KG1 (cell line): Measurements from ENCODE around the gene STAT5A.
"Not testable (repeated sequence)": the region's sequence is repeated elsewhere in the genome, so short reads cannot be mapped to it uniquely, and the experiment has no call there.

Source experiments
- DNase-seq: peaks from one replicate; lab custom pipeline; 2025; lab: John Stamatoyannopoulos, UW

STAT5A gene

GRCh38 chr17:42285346-42286050, 2.8 kb upstream of the STAT5A start:
- DNase-seq = no peak

GRCh38 chr17:42286411-42287221, 1.7 kb upstream of the STAT5A start:
- no peak for DNase-seq

- peak; percentile 75 for DNase-seq
Observed at GRCh38 chr17:42287305-42287976, 857 bp upstream of the STAT5A start.

DNA sequence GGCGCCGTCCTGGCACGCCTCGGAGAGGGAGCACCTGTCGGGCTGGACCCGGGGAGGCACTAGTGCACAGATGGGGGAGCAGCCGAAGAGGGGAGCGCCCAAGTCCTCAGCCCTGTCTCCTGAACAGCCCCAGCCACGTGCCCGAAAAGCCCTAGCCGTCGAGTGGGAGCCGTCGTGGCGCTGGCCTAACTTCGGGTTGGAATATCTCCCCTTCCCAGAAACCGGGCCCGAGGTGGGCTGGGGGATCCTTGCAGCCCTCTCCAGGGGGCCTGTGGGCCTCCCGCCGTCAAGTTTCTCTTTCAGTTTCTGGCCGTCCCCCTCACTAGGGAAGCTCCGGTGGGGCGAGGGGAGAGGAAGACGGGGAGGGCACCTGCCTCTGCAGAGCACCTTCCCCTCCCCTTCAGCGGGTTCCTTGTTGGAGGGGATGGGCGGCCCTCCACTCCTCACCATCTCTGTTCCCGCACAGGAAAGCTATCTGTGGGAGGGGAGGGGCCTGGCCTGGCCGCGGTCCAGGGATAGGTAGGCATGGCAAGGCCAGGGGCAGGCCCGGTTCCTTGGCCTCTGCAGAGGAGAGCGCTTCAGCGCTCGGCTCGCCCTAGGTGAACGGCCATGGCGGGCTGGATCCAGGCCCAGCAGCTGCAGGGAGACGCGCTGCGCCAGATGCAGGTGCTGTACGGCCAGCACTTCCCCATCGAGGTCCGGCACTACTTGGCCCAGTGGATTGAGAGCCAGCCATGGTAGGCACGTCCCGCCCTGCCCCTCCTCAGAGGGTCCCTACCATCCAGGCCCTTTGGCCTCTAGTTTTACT, 709 bp downstream of the STAT5A start:
- no peak for DNase-seq

- no peak for DNase-seq
Observed at GRCh38 chr17:42289611-42290181, 1.4 kb downstream of the STAT5A start.

- DNase-seq = no peak
Observed at GRCh38 chr17:42290577-42290976, 2.3 kb downstream of the STAT5A start.

DNA sequence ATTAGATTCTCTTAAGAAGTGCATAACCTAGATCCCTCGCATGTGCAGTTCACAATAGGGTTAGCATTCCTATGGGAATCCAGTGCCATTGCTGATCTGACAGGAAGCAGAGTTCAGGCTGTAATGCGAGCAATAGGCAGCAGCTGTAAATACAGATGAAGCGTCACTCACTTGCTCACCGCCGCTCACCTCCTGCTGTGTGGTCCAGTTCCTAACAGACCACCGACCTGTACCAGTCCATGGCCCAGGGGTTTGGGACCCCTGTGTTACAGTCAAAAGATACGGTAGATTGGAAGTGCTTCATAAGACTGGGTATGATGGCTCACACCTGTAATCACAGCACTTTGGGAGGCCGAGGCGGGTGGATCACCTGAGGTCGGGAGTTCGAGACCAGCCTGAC, 2.8 kb downstream of the STAT5A start:
- DNase-seq = no peak

DNA sequence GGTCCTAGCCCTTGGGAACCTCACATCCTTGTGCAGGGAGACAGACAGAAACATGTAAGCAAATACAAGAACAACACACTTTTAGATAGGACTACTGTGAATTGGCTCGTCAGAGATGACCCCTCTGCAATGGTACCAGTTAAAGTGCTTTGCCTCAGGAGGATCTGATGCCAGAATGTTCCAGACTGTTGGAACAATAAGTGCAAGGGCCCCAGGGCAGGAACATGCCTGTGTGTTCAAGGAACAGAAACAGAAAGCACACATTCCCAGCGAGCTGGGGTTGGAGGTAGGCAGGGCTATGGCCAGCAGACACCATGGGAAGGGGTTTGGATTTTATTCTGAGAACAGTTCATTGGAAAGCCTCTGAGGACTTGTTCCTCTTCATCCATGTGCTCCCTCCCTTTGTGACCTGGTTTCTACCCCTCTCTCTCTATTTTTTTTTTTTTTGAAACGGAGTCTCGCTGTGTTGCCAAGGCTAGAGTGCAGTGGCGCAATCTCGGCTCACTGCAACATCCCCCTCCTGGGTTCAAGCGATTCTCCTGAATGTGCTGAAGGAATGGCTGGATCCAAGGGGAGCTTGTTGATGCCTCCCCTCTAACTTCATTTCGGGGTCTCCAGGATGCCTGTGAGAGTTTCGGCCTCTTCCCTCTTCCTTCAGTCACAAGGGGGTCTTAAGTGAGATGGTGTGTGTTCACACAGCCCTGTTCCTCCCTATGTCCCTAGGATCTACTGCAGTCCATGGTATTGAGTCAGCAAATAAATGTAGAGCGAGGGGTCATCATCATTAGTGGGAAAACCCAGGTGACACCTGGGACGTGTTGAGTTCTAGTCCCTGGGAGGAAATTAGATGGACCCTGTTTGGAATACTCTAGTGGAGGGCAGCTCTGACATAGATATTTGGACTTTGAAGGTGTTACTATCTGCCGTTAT, 6.4 kb downstream of the STAT5A start:
- no peak for DNase-seq

DNA sequence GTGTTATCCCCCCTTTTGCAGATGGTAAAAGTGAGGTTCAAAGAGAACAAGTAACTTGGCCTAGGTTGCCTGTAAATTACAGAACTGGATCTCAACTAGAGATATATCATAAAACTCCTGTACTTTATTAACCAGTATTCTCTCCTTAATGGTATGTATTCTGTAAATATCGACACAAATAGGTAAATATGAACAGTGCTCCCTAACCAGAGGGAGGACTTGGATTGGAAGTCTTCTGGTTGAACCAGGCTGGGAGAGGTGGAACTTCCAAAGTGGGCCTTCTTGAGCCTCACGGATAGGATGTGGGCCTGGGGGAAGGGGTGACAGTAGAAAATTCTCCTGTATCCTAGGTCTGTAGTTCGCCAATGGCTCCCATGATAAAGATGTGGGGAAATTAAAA, 7.7 kb downstream of the STAT5A start:
- DNase-seq = no peak

DNA sequence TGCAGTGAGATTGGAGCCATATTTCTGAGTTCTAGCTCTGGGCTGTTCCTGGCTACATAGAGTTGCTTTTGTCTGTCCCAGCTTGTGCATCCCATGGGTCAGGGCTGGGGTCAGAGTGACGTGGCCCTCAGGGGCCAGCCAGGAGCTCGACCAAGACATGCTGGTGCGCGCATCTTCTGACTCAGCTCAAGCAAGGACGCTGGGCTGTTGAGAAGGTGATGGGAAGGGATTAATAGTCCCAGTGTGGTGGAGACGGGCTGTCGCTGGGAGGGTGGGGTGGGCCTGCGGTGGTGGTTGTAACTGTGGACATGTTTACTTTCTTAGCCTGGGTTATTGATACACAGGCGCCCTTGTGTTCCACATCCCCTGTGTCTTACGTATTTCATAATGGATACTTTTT, 9.5 kb downstream of the STAT5A start:
- DNase-seq = not testable (repeated sequence)

GRCh38 chr17:42299361-42299760, 11.1 kb downstream of the STAT5A start:
- not testable (repeated sequence) for DNase-seq

DNA sequence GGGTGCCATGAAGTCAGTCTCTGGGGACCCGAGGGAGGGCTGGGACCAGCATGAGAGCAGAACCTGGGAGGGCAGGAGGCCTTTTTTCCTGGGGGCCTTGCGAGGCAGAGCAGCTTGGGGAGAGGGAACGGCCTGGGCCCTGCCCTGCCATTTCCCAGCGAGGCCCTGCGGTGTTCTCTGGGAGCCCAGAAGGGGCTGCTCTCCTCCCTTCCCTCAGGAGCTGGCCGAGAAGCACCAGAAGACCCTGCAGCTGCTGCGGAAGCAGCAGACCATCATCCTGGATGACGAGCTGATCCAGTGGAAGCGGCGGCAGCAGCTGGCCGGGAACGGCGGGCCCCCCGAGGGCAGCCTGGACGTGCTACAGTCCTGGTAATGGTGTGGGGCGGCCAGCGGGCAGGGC, 11.6 kb downstream of the STAT5A start:
- not testable (repeated sequence) for DNase-seq

DNA sequence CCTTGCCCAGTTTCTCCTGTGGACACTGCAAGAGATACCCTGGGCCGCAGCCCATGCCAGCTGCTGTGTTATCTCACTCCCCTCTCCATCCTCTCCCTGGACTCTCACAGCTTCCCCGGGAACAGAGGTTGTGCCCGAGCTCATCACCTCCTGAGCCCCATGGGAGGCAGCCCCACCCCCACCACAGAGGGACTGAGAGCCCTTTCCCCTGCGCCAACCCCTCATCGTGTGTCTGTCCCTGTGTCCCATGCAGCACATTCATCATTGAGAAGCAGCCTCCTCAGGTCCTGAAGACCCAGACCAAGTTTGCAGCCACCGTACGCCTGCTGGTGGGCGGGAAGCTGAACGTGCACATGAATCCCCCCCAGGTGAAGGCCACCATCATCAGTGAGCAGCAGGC, 12.7 kb downstream of the STAT5A start:
- DNase-seq = no peak

DNA sequence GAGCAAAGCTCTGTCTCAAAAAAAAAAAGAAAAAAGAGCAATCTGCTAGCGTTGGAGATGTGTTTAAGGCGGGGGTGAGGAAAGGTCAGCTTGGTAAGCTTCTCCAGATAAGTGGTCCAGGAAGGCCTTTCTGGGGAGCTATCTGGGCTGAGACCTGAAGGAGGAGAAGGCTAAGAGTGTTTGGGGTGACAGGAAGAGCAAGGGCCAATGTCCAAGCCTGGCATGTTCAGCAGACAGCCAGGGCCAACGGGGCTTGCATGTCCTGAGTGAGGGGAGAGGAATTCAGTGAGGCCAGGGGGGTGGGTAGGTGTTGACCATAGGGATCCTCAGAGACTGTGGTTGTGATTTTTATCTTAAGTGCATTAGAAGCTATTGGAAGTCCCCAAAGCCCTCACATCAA, 15.4 kb downstream of the STAT5A start:
- no peak for DNase-seq

GRCh38 chr17:42304187-42305030, 16.1 kb downstream of the STAT5A start:
- DNase-seq = no peak

- not testable (repeated sequence) for DNase-seq
Observed at GRCh38 chr17:42305031-42305330, 16.7 kb downstream of the STAT5A start.

- DNase-seq = no peak
Observed at GRCh38 chr17:42305543-42306384, 17.5 kb downstream of the STAT5A start.

DNA sequence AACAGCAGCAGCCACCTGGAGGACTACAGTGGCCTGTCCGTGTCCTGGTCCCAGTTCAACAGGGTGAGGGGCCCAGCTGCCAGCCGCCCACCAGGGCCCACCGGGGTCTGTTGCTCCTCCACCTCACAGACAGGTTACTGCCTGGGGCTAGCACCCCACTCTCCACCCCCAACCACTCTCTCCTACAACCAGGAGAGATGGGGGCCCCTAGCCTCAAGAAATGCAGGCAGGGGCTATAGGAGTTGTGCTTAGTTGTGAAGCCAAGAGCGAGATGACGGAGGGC, 18.0 kb downstream of the STAT5A start:
- DNase-seq = no peak

GRCh38 chr17:42307362-42307927, 19.1 kb downstream of the STAT5A start:
- DNase-seq = no peak
